BE2C (cell line): ENCODE data around the gene SLC26A2.

ENCODE experiments used
- DNase-seq: peaks from one replicate; pipeline ENCODE4 v3.0.0-alpha.2; 2020
- H3K27me3 ChIP-seq: fragments of 250-450 bp; sonication (Bioruptor Pico); 2 replicates; pipeline ENCODE4 v1.5.1; 2020; ENCODE audit warnings: mild to moderate bottlenecking
- H3K36me3 ChIP-seq: fragments of 250-450 bp; sonication (Bioruptor Pico); 2 replicates; pipeline ENCODE4 v1.5.1; 2020; ENCODE audit warnings: mild to moderate bottlenecking
- H3K4me1 ChIP-seq: fragments of 250-450 bp; sonication (Bioruptor Pico); 2 replicates; pipeline ENCODE4 v1.5.1; 2020
- H3K4me3 ChIP-seq: 2 replicates; pipeline ENCODE4 v1.5.1; 2011; ENCODE audit warnings: low read depth, low read length
- H3K9me3 ChIP-seq: fragments of 250-450 bp; sonication (Bioruptor Pico); 2 replicates; pipeline ENCODE4 v1.5.1; 2020
- CTCF ChIP-seq: IDR thresholded peaks from 2 replicates; pipeline ENCODE4 v1.5.1; 2012; ENCODE audit warnings: mild to moderate bottlenecking, low read depth, low read length

Gene SLC26A2

DNA sequence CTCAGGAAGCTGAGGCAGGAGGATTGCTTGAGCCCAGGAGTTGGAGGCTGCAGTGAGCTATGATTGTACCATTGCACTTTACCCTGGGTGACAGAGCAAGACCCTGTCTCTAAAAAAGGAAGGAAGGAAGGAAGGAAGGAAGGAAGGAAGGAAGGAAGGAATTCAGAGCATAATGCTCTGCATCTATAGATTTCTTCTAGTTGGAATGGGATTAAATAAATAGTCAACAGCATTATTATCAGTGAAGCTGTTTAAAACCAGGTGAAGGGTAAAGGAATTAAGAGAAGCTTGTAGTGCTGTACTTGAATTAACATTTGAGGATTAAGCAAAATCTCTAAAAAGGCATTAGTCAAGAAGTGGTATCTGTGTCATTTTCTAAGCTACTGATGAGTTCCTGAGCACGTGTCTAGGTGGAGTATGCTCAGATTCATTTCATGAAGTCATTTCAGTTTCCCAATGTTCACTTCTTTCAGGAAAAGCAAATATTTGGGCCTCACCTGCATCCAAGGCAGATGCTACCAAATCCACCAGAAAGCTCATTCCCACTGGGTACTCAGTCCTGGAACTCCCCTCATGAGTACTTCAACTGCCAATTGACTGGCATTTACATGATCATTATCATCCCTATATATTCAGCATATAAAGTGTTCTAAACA is 24.4 kb upstream of the SLC26A2 start:
- Histone ChIP-seq H3K9me3 (no peaks in the 10 kb centered on the region), H3K36me3 (no peaks in the 10 kb centered on the region), H3K4me3 (no peak overlapping the region), H3K4me1 (no peaks in the 10 kb centered on the region; the same call in 1 of the 2 replicates), H3K27me3 (no peaks in the 10 kb centered on the region)
- TF ChIP-seq CTCF = no peak
- no peak for DNase-seq

DNA sequence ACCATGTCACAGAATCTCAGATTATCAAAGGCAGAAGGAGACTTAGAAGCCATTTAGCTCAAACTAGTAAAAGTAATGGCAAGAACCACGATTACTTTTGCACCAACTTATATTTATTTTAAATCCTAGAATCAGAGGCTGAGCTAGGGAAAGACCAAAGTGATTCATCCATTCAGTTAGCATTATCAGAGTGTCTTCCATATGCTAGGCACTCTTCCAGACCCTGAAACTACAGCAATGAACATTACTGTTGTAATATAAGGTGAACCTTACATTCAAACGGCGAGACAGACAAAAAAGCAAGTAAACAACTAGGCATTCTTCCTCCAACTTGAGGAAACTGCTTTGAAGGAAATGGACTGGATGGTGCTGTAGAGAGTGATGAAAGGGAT is 23.9 kb upstream of the SLC26A2 start:
- TF ChIP-seq CTCF = no peak
- no peaks in the 10 kb centered on the region for H3K36me3 ChIP-seq
- no peak overlapping the region for H3K4me3 ChIP-seq
- no peak for DNase-seq
- no peaks in the 10 kb centered on the region for H3K27me3 ChIP-seq
- H3K9me3 ChIP-seq = no peaks in the 10 kb centered on the region
- H3K4me1 ChIP-seq = no peaks in the 10 kb centered on the region; the same call in 1 of the 2 replicates

DNA sequence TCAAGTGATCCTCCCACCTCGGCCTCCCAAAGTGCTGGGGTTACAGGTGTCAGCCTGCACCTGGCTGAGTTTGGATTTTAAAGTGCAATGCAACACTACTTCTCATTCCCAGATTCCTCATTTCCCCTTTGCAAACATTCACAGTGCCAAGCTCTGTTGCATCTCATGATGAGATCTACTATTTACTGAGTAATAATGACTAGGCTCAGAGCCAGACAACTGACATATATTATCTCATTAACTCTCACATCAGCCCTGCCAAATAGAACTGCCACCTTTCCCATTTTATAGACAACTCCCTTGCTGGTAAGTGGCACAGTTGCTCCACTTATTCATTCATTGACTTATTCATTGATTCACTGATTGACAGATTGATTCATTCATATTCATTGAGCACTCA is 22.9 kb upstream of the SLC26A2 start:
- no peak overlapping the region for H3K4me3 ChIP-seq
- no peak for DNase-seq
- TF ChIP-seq CTCF = no peak
- no peaks in the 10 kb centered on the region for H3K9me3 ChIP-seq
- H3K27me3 ChIP-seq = no peaks in the 10 kb centered on the region
- no peaks in the 10 kb centered on the region for H3K36me3 ChIP-seq
- no peaks in the 10 kb centered on the region for H3K4me1 ChIP-seq

- TF ChIP-seq CTCF = no peak
- H3K4me1 ChIP-seq = no peaks in the 10 kb centered on the region
- no peaks in the 10 kb centered on the region for H3K9me3 ChIP-seq
- H3K36me3 ChIP-seq = no peaks in the 10 kb centered on the region
- no peaks in the 10 kb centered on the region for H3K27me3 ChIP-seq
- DNase-seq = peak; percentile 28
- H3K4me3 ChIP-seq = no peak overlapping the region
These were observed 22.3 kb upstream of the SLC26A2 start for GRCh38 chr5:149938279-149938678.

DNA sequence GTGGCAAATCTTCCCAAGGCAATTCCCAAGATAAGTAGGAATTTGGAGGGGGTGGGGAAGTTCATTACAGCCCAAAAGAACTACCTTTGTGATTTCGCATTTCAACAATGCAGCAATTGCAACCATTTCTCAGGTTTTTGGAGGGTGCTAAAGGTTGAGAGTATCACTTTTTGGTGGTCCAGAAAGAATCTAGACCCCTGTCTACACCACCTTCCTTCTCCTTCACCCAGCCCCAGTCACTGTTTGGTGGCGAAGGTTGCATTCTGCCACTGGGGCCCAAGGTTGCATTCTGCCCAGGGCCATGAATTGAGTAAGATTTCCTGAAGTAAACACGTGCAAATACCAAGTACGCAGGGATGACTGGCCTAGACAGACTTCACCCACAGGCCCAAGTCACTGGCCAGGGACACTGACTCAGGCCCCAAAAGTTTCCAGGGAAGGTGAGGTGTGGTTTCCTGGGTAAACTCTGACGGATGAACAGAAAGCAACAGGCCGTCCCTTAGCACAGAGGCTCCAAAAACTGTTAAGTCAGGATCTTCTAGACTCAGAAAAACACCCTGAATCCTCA is 21.7 kb upstream of the SLC26A2 start:
- no peak for TF ChIP-seq CTCF
- no peak for DNase-seq
- no peaks in the 10 kb centered on the region for H3K36me3 ChIP-seq
- no peaks in the 10 kb centered on the region for H3K4me1 ChIP-seq
- H3K27me3 ChIP-seq = no peaks in the 10 kb centered on the region
- H3K4me3 ChIP-seq = no peak overlapping the region
- no peaks in the 10 kb centered on the region for H3K9me3 ChIP-seq

- Histone ChIP-seq H3K9me3 (no peaks in the 10 kb centered on the region), H3K27me3 (no peaks in the 10 kb centered on the region), H3K4me1 (no peaks in the 10 kb centered on the region), H3K36me3 (no peaks in the 10 kb centered on the region), H3K4me3 (no peak overlapping the region)
- TF ChIP-seq CTCF = no peak
- DNase-seq = no peak
These were observed 21.0 kb upstream of the SLC26A2 start for GRCh38 chr5:149939546-149939945.
